ENCODE measurements around the gene LRRC38.

DNA sequence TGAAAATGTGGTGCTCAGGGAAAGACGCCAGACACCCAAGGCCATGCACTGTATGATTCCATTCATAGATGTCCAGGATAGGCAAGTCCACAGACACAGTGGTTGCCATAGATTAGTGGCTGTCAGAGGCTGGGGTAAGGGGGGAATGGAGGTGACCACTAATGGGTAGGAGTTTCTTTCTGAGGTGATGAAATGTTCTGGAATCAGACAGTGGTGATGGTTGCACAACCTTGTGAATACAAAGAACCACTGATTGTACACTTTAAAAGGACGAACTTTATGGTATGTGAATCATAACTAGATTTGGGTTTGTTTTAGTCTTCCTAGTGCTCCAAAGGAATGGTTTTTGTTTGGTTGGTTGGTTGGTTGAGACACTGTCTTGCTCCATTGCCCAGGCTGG, 51.8 kb downstream of the LRRC38 start:
- TF ChIP-seq, protein P1, sequence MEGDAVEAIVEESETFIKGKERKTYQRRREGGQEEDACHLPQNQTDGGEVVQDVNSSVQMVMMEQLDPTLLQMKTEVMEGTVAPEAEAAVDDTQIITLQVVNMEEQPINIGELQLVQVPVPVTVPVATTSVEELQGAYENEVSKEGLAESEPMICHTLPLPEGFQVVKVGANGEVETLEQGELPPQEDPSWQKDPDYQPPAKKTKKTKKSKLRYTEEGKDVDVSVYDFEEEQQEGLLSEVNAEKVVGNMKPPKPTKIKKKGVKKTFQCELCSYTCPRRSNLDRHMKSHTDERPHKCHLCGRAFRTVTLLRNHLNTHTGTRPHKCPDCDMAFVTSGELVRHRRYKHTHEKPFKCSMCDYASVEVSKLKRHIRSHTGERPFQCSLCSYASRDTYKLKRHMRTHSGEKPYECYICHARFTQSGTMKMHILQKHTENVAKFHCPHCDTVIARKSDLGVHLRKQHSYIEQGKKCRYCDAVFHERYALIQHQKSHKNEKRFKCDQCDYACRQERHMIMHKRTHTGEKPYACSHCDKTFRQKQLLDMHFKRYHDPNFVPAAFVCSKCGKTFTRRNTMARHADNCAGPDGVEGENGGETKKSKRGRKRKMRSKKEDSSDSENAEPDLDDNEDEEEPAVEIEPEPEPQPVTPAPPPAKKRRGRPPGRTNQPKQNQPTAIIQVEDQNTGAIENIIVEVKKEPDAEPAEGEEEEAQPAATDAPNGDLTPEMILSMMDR (conservative IDR thresholded peaks at IDR 0.05; ENCODE audit: low read depth, low read length): no peak
- no peak for TF ChIP-seq EZH2 (IDR thresholded peaks at IDR 0.05; ENCODE audit: low read length, unreplicated experiment)
